HFF-Myc (cell line): ENCODE results near the gene OR5F1.

Source experiments
- DNase-seq: peaks from one replicate; pipeline ENCODE4 v3.0.0-alpha.2; 2011; ENCODE audit warnings: low read depth; ENCODE audit errors: extremely low read depth
- H3K4me3 ChIP-seq: replicated peaks from 2 replicates; pipeline ENCODE4 v1.5.1; 2011; ENCODE audit warnings: low read depth, mild to moderate bottlenecking, control low read depth, low read length
- TF ChIP-seq, protein P1 (sequence below): IDR thresholded peaks from 2 replicates; pipeline ENCODE4 v1.5.1; 2012; ENCODE audit warnings: mild to moderate bottlenecking, low read depth, low read length, control low read depth; ENCODE audit errors: missing control alignments

The OR5F1 gene

DNA sequence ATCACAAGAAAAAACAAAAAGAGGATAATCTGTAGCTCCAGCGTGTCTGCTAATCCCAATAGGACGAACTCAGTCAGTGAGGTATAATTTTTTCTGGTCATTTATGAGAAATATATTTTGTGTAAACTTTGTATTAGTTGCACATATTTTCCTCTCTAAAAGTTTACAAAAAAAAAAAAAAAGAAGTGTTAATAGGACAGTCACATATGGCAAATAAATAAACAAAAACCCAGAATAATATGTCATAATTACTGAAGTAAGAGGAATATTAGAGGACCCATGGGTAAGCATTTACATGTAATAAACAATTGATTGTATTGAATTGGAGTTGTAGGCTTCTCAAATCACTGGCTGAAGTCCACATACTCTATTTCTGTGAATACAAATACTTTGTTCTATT lies at the start of gene OR5F1:
TSS of gene OR5F1 (minus strand) at position 101 of the 400 bp plus-strand sequence. CDS start at position 101, 0 bp downstream.
- DNase-seq = no peak
- H3K4me3 ChIP-seq = no peak within 1 kb of the TSS
- TF ChIP-seq, protein P1, sequence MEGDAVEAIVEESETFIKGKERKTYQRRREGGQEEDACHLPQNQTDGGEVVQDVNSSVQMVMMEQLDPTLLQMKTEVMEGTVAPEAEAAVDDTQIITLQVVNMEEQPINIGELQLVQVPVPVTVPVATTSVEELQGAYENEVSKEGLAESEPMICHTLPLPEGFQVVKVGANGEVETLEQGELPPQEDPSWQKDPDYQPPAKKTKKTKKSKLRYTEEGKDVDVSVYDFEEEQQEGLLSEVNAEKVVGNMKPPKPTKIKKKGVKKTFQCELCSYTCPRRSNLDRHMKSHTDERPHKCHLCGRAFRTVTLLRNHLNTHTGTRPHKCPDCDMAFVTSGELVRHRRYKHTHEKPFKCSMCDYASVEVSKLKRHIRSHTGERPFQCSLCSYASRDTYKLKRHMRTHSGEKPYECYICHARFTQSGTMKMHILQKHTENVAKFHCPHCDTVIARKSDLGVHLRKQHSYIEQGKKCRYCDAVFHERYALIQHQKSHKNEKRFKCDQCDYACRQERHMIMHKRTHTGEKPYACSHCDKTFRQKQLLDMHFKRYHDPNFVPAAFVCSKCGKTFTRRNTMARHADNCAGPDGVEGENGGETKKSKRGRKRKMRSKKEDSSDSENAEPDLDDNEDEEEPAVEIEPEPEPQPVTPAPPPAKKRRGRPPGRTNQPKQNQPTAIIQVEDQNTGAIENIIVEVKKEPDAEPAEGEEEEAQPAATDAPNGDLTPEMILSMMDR = no peak

GRCh38 chr11:56027354-56027753 lies 32.9 kb upstream of the OR5F1 start, which contains the start of gene OR5AS1:
TSS of gene OR5AS1 (plus strand) at chr11:56027654. CDS start at chr11:56030419, 2,765 bp downstream.
- DNase-seq = no peak
- TF ChIP-seq, protein P1 = no peak

DNA sequence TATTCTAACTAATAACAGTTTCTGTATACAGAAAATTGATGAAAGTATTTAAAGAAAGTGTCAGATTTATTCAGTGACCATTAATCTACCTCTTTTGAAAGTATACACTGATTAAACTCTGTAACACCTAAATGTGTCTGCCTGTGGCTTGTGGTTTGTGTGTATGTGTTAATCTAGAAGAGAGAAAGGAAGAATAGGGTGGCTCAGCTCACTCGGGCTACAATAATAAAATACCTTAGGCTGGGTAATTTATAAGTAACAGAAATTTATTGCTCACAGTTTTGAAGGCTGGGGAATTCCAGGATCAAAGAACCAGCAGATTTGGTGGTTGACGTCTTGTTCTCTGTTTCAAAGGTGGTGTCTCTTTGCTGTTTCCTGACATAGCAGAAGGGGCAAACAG lies 19.4 kb upstream of the OR5F1 start:
- no peak overlapping the region for H3K4me3 ChIP-seq
- TF ChIP-seq, protein P1 = no peak
- DNase-seq = no peak

More at GRCh38 chr11:56027354-56027753, 32.9 kb upstream of the OR5F1 start, which contains the start of gene OR5AS1:
- no peak within 1 kb of the TSS for H3K4me3 ChIP-seq

DNA sequence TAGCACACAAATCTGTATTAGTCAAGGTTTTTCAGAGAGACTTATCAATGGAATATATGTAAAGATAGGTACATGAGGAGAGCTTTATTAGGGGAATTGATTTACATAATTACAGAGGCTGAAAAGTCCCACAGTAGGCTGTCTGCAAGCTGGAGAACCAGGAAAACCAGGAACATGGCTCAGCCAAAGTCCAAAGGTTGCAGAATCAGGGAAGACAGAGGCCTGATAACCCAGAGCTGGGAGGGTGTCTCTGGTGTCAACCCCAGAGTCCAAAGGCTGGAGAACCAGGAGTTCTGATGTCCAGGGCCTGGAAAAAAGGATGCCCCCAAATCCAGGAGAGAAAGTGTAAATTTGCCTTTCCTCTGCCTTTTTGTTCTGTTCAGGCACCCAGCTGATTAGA lies 16.3 kb upstream of the OR5F1 start:
- H3K4me3 ChIP-seq = no peak overlapping the region
- TF ChIP-seq, protein P1 = no peak
- no peak for DNase-seq

DNA sequence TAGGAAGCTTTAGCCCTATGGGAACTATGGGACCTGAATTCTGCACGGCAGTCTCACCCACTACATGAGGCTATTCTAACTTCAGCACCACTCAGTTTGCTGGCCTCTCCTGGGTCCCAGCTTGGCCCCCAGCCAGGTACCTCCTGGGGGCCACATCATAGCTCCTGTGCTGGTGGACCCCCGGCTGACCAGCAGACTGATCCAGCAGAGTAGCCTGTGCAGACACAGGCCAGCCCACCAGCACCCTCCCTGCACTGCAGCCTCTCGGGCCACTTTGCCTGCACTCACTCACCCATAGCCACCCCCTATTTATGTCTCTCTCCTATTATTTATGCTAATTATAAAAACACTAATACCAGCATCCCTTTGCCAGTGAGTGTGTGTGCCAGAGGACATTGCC lies 23.5 kb downstream of the OR5F1 start:
- TF ChIP-seq, protein P1 = no peak
- no peak overlapping the region for H3K4me3 ChIP-seq
- no peak for DNase-seq

- no peak for DNase-seq
- TF ChIP-seq, protein P1 = no peak
Observed at GRCh38 chr11:55969845-55970244, 24.6 kb downstream of the OR5F1 start, which contains the start of gene OR10AG1. TSS of gene OR10AG1 (minus strand) at chr11:55969945. CDS start at chr11:55969907, 38 bp downstream.

GRCh38 chr11:55967914-55968313 lies 26.5 kb downstream of the OR5F1 start:
- no peak for DNase-seq
- TF ChIP-seq, protein P1 = no peak
- no peak overlapping the region for H3K4me3 ChIP-seq

More at GRCh38 chr11:55969845-55970244, 24.6 kb downstream of the OR5F1 start, which contains the start of gene OR10AG1:
- H3K4me3 ChIP-seq = no peak within 1 kb of the TSS
